ENCODE data around the gene CAMTA1.

Gene CAMTA1

DNA sequence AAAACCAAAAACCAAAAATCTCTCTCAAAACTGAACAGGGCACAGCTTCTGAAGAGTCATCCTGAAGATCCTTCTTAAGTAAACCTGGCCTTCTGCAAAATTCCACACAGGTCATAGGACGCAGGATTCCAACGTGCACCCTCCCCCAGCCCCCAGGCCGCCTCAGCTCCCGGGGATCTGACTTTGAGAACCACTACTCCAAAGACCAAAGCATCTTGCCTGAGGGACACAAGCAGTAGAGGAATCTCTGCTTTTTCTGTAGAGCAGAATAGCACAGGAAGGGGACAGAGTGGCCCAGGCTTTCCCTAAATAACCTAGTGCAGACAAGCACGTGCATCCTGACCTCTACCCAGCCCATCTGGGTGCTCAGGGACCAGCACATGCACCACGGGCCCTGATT is 881.0 kb downstream of the CAMTA1 start:
- H3K4me3 ChIP-seq (ENCODE audit: low read depth, low read length) = no peak overlapping the region
- no peak for DNase-seq (ENCODE audit: low read depth)
- TF ChIP-seq, protein P1, sequence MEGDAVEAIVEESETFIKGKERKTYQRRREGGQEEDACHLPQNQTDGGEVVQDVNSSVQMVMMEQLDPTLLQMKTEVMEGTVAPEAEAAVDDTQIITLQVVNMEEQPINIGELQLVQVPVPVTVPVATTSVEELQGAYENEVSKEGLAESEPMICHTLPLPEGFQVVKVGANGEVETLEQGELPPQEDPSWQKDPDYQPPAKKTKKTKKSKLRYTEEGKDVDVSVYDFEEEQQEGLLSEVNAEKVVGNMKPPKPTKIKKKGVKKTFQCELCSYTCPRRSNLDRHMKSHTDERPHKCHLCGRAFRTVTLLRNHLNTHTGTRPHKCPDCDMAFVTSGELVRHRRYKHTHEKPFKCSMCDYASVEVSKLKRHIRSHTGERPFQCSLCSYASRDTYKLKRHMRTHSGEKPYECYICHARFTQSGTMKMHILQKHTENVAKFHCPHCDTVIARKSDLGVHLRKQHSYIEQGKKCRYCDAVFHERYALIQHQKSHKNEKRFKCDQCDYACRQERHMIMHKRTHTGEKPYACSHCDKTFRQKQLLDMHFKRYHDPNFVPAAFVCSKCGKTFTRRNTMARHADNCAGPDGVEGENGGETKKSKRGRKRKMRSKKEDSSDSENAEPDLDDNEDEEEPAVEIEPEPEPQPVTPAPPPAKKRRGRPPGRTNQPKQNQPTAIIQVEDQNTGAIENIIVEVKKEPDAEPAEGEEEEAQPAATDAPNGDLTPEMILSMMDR (IDR thresholded peaks at IDR 0.05; ENCODE audit: insufficient read depth, low read depth, low read length, missing control alignments) = no peak

DNA sequence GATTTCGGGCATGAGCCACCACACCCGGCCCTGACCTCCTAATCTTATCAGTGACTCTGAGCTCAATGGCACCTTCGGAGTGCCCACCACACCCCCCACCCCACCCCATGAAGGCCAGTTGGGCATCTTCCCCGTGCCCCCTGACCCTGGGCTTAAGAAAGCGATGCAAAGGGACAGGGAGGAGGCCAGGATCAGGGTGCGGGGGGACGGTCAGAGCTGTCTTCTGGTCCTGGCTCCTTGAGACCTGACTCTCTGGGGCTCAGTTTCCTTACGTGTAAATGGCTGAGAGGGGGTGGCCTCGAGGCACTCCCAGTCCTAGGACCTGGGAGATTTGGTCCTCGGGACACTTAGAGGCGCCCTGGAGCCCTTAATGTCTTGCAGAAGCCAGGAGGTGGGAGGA is 881.9 kb downstream of the CAMTA1 start:
- TF ChIP-seq, protein P1 (IDR thresholded peaks at IDR 0.05; ENCODE audit: insufficient read depth, low read depth, low read length, missing control alignments) = no peak
- DNase-seq (ENCODE audit: low read depth) = no peak
- no peak overlapping the region for H3K4me3 ChIP-seq (ENCODE audit: low read depth, low read length)

DNA sequence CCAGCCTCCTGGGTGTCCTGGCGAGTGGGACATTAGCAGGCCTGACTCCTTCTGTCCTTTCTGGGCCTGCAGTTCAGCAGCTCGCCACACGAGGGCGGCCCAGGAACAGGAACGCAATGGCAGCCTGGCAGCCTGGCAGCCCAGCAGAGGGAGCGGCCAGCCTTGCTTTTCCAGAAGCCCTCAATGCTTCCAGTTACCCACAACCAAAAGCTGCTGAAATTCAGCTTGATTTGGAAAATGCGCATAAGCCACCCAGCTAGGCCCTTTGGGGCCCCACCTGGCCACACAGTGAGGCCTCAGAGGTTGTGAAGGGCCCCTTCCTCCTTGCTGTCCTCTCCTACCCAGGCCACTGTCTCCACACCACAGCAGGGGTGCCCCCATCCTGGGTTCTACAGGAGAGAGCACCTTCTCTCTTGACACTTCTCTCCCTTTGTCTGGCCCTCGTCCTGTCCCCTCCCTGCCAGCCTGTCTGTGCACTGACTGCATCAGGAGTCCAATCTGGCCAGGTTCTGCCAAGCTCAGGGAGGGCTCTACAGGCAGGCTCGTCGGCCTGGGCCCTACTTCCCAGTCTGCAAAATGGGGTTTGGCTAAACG is 882.5 kb downstream of the CAMTA1 start:
- TF ChIP-seq, protein P1 (IDR thresholded peaks at IDR 0.05; ENCODE audit: insufficient read depth, low read depth, low read length, missing control alignments) = peak; percentile 99
- H3K4me3 ChIP-seq (ENCODE audit: low read depth, low read length) = no peak overlapping the region
- peak; percentile 78 for DNase-seq (ENCODE audit: low read depth)

DNA sequence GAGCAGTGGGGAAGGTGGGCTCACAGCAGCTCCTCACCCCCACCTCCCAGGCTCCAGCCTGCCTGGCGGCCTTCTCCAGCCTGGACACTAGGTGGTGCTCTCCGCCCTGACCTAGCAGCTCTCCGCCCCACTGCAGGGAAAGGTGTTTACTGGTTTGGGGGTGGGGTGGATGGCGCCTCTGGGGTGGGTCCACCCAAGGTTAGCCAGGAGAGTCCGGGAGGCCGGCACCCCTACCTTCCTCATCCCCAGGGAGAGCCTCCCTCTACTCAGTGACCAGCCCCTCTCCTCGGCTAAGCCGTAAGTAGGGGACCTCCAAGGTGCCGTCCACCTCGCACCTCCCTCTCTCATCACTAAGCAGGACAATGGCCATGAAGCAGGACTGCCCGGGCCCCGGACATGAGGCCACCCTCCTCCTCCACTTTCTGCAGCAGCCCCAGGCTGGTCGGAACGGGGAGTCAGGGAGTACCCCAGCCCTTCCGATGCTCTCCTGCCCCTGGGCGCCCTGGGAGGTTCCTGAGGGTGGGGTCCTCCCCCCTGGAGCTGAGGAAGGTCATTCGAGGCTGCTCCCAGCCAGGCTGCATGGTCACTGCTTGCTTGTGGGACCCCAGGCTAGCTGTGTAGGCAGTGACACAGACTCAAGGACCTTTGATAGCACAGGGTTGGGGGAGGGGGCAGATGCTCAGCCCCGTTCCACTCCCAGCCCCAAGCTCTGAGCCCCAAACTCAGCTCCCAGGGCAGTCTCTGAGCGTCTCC is 884.5 kb downstream of the CAMTA1 start:
- peak; percentile 51 for DNase-seq (ENCODE audit: low read depth)
- TF ChIP-seq, protein P1 (IDR thresholded peaks at IDR 0.05; ENCODE audit: insufficient read depth, low read depth, low read length, missing control alignments) = peak; percentile 88
- H3K4me3 ChIP-seq (ENCODE audit: low read depth, low read length) = no peak overlapping the region

DNA sequence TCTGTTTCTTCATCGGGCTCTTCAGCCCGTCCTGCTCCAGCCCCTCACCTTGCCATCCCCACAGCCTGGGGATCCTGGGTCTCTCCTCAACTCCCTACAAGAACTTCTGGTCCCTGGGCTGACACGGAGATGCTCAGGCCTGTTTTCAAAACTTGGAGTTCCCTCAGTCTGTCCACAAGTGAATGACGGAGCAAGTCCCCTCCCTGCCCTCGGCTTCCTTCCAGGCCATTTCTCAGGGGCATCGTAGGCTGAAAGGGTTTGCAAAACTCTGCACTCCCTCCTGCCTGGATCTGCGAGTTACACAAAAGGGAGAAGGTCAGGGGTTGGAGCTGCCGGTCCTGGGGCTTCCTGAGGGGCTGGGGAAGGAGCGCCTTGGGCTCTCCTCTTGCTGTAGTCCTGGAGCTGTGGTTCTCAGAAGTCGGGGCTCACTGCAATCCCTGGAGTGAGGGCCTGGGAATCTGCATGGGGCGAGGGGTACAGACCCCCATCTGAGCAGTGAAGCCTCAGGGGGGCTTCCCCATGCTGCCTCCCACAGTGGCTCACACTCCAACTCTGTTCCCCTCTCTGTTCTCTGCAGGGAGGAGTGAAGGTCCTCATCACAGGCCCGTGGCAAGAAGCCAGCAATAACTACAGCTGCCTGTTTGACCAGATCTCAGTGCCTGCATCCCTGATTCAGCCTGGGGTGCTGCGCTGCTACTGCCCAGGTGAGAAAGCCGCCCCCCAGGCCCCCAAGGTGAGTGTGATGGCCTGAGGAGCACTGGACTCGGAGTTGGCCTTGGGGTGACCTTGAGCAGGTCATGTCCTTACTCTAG is 885.3 kb downstream of the CAMTA1 start:
- no peak for DNase-seq (ENCODE audit: low read depth)

DNA sequence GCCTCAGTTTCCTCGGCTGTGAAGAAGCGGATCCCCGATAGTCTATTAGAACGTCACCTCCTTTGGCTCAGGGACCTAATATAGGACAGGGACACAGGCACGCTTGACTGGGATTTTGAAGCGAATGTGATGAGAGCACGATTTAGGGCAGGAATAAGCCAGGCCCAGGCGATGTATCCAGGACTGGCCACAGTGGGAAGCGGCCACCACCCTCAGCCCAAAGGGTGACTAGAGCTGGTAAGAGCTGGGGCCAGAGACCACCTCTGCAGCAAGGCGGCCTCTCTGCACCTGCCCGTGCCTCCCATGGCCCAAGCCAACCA is 885.9 kb downstream of the CAMTA1 start:
- no peak overlapping the region for H3K4me3 ChIP-seq (ENCODE audit: low read depth, low read length)
- DNase-seq (ENCODE audit: low read depth) = no peak
- TF ChIP-seq, protein P1 (IDR thresholded peaks at IDR 0.05; ENCODE audit: insufficient read depth, low read depth, low read length, missing control alignments) = no peak

More for the DNA sequence above, 885.3 kb downstream of the CAMTA1 start:
- no peak overlapping the region for H3K4me3 ChIP-seq (ENCODE audit: low read depth, low read length)
- TF ChIP-seq, protein P1 (IDR thresholded peaks at IDR 0.05; ENCODE audit: insufficient read depth, low read depth, low read length, missing control alignments) = no peak

All from GM12865 (cell line).